ENCODE measurements around the gene IGFBP6.
"Not testable (repeated sequence)": the region's sequence is repeated elsewhere in the genome, so short reads cannot be mapped to it uniquely, and the experiment has no call there.

Gene IGFBP6

DNA sequence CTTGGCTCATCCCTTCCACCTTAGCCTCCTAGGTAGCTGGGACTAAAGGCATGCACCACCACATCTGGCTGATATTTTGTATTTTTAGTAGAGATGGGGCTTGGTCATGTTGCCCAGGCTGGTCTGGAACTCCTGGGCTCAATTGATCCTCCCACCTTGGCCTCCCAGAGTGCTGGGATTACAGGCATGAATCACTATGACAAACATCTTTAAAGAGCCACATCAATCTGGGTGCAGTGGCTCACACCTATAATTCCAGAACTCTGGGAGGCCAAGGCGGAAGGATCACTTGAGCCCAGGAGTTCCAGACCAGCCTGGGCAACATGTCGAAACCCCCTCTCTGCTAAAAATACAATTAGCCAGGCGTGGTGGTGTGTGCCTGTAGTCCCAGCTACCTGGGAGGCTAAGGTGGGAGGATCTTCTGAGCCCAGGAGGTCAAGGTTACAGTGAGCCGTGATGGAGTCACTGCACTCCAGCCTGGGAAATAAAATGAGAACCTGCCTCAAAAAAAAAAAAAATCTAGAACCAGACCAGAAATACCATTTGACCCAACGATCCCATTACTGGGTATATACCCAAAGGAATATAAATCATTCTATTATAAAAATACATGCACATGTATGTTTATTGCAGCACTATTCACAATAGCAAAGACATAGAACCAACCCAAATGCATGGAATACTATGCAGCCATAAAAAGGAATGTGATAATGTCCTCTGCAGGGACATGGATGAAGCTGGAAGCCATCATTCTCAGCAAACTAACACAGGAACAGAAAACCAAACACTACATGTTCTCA, 2.5 kb upstream of the IGFBP6 start:
- not testable (repeated sequence) for DNase-seq

DNA sequence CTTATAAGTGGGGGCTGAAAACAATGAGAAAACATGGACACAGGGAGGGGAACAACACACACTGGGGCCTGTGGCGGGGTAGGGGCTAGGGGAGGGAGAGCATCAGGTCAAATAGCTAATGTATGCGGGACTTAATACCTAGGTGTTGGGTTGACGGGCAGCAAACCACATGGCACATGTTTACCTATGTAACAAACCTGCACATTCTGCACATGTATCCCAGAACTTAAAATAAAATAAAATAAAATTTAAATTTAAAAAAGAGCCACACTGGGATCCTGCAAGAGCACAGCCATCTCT, 1.9 kb upstream of the IGFBP6 start:
- not testable (repeated sequence) for DNase-seq

DNA sequence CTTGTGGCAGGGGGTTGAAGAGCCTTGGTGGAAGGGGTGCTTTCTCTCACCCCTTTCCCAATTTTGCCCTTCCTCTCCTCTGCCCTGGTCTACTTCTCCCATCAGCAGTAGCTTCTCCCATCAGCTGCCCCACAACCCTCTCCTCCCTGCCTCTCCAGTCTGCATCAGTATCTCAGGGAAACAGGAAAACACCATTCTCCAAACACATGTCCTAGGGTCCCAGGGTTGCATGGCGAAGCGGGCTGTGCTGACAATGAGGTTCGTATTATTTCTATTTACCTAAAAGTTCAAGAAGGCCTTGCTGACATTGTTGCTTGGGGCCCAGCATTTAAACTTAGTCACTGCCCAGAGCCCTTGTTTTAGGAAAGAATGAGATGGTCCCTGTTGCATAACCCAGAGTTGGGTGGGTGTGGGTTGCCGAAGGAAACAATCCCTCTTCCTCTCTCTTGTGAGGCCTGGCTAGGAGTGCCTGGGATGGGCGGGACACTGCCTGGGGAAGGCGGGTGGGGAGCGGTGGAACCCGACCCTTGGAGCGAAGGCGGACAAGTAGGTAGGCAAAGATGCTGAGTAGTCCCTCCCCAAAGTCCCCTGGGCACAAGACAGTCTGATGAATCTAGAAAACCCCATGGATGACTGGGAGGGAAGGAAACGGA, 1.3 kb upstream of the IGFBP6 start:
- no peak for DNase-seq

DNA sequence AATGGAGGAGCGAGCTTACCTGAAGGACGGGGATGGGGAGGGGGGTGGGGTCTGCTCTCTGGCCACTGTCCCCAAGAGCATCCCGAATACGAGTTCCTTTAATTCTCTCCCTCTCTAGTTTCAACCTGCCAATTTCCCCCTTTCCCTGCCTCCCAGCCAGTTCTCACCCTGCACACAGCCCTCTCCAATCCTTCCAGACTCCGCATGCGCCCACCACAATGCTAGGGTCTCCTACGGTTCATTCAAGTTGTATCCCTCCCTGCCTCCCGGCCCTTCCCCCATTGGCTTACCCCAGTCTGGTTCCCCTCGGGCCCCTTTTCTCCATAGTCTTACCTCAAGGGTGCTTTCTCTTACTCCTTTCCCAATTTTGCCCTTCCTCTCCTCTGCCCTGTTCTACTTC, 708 bp upstream of the IGFBP6 start:
- DNase-seq, result no peak

DNA sequence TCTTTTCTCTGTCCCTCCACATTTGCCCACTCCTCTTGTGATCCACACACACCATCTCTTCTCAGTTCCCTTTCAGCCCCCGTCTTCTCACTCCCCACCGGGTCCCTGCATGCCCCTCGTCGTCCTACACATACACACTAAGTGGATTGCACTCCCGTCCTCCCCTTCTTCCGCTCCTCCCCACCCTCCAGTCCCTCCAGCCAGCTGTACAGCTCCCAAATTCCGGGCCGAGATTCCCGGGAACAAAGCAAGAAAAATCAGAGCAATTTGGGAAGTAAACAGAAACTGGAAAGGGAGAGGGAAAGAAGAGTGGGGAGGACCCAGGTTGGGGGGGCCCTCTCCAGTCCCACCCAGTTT, 282 bp upstream of the IGFBP6 start:
- peak in 5 of 58 donors; percentile 11 to 33 (median 20) for DNase-seq

DNA sequence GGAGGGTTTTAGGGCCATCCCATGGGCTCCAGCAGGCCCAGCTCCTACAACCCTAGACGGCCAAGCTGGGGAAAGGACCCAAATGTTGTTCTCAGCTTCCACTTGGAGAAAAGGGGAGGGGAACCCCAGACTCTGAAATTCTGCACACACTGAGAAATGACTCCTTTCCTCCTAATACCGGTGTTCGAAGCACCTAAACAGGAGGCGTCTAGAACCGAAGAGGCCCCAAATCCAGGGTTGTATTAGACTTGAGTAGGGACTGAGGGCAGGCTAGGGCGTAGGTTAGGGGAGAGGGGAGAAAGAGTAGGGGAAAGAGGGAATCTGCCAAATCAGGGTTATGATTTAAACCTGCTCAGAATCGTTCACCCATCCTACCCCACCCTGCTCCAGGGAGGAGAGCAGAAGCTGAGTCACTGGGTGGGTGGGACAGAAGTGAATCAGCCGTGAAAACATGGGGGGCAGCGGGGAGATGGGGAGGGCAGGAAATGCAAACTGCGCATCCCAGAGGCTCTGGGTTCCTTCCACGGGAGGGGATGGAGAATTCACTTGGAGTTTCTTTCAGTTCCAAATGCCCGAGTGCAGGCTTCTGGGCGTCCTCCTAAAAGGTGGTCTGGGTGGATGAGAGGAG, 1.0 kb downstream of the IGFBP6 start:
- peak in 25 of 58 donors; percentile 8 to 61 (median 31) for DNase-seq

DNA sequence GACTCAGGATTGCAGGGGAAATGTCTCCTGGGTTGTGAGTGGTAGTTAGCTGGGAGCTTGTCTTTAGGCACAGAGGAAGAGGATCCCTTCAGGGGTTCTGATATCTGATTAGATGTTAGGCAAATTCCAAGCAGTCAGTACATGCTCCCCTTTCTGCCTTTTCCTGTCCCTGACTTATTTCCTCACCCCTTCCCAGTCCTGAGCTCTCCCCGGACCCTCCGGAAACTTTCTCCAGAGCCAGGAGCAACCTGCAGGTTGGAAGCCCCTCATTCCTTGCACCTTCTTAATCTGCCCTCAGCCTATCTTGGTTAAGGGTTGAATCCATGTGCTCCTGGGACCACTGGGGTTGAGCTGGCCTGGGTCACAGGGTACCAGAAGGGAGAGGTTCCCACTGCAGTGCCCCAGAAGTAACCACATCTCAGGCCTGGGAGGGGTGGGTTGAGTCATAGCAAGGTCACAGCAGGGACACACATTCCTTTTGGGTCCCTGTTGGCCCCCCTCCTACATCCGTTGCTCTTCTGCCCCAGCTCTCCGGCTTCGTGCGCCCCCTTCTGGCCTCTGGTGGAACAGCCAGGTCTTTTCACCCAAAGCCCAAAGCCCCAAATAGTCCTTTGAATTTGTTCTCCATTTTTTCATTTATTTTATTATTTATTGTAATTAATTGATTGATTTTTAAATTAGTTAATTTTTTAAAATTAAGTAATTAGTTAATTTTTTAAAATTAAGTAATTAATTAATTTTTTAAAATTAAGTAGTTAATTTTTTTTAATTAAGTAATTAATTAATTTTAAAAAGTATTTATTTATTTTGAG, 1.8 kb downstream of the IGFBP6 start:
- peak in 54 of 58 donors; percentile 10 to 88 (median 52) for DNase-seq

DNA sequence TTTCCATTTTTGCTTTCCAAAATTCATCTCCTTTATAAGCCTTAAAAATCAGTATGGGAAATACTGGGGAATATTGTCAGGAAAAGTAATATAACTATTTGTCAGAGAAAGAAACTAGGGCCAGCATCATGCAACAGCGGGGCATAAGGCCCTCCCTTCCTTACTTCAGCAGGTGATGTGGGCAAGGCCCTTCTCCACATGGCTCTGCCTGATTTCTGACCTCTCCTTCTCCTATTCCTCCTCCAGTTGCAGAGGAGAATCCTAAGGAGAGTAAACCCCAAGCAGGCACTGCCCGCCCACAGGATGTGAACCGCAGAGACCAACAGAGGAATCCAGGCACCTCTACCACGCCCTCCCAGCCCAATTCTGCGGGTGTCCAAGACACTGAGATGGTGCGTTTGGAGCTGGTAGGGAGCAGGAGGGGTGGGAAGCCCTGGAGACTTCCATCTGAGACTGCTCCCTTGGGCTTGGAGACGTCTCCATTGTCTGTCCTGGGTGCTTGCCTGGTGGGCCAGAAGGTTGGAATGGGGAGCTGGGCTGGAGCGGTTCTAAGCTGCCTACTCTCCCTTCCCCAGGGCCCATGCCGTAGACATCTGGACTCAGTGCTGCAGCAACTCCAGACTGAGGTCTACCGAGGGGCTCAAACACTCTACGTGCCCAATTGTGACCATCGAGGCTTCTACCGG, 3.1 kb downstream of the IGFBP6 start:
- DNase-seq, result no peak

DNA sequence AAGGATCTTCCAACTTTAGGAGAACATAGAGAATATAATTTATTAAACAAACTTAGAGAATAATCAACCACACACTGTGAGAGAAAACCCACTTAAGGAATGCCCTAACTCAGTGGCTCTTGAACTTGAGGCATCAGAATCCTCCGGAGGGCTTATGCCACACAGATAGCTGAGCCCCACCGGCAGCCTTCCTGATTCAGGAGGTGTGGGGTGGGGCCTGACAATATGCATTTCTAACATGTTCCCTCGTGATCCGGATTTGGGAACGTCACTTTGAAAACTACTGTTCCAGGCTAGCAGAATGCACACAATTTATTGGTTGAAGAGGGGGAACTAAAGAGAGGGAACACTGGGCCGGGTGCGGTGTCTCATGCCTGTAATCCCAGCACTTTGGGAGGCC, 3.8 kb downstream of the IGFBP6 start:
- DNase-seq, result no peak

DNA sequence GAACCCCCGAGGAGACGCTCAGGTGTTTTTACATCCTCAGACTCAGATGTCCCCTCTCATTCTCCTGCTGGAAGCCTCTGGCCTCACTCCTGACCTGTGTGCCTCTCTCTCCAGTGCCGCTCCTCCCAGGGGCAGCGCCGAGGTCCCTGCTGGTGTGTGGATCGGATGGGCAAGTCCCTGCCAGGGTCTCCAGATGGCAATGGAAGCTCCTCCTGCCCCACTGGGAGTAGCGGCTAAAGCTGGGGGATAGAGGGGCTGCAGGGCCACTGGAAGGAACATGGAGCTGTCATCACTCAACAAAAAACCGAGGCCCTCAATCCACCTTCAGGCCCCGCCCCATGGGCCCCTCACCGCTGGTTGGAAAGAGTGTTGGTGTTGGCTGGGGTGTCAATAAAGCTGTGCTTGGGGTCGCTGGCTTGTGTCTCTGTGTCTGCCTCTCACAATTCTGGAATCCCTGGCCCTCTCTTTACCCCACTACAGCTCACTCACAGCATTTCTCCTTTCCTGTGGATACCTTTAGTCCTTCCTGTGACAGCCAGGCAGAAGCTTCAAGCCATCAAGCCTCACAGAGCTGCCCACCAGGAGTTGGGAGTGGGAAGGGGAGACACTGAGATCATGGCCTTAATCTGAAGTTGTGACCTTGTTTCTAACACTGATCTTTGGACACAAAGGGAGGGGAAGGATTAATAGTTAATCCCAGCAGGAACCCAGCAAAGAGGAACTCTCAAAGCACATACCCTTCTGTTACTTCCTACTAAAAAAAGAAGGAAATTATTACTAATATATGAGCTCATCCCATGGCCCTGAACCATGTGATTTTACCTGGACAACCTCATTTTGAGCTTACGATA, 4.7 kb downstream of the IGFBP6 start:
- DNase-seq, result no peak

DNA sequence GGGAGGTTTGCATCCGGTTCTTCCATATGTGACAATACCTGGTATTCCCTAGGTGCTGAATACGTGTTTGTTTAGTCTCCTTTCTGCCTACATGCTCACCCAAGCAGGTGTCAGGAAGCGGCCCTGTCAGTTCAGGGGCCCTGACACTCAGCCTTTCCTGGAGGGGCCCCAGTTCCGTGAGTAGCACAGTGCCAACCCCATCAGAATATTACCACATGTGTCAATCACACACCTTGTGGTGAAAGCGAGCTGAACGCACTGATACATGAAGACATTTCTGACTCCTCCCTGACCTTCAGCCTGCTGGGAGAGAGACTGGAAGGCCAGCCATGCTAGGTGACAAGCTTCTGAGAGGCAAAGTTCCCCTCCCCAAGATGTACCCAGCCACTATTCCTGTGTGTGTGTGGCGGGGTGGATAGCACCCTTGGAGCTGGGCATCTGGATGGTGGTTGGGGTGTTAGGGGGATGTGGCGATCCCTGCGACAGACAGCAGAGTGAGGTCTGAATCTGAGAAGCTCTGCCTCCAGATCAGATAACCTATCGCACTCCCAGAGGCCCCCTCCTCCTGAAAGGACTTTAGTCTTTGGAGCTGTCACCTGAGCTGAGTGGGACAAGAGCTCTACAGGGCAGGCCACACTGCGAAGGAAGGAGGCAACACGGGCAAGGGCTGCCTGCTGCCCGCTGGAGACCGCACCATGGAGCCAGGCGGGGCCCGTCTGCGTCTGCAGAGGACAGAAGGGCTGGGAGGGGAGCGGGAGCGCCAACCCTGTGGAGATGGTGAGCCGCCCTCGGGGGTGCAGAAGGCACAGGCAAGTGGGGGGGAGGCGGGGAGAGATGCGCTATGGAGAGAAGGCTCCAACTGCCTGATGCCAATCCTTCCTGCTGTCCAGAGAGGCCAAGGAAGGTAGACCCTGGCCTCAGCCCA, 5.7 kb downstream of the IGFBP6 start, which contains the start of gene SOAT2:
TSS of gene SOAT2 (plus strand) at position 604 of the 925 bp plus-strand sequence. CDS start at position 696, 92 bp downstream.
- DNase-seq, result no peak

DNA sequence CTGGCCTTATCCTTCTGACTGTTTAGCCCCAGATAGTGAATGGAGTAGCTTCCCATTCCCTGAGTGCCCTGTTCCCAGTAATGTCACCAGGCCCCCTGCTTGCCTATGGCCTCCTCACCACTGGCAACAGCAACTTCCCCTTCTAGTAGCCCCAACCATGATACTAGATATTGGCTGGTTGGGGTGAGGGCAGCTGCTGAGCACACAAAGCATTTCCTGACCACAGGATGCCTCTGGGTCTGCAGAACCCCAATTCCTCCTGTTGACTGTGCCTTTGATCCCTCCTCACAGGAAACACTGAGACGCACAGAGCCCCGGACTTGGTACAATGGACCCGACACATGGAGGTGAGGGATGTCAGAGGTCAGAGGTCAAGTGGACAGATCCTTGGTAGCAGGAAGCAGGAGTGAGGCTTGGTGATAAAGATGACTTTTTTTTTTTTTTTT, 6.4 kb downstream of the IGFBP6 start:
- DNase-seq, result no peak

DNA sequence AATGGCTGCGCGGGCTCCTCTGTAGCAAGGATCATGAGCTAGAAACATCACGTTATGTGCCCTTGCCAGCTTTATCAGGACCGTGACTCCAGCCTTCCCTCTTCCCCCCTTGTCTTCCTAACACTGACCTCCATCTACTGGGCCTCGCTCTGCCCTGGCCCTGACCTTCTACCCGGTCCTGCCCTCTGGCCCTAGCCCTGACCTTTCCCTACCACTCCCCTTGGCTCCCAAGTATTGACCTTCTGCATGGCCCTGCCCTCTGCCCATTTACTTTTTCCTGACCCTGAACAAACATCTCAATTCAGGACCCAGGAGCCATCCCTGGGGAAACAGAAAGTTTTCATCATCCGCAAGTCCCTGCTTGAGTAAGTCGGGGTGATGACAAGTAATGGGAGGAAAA, 7.8 kb downstream of the IGFBP6 start:
- DNase-seq, result no peak

DNA sequence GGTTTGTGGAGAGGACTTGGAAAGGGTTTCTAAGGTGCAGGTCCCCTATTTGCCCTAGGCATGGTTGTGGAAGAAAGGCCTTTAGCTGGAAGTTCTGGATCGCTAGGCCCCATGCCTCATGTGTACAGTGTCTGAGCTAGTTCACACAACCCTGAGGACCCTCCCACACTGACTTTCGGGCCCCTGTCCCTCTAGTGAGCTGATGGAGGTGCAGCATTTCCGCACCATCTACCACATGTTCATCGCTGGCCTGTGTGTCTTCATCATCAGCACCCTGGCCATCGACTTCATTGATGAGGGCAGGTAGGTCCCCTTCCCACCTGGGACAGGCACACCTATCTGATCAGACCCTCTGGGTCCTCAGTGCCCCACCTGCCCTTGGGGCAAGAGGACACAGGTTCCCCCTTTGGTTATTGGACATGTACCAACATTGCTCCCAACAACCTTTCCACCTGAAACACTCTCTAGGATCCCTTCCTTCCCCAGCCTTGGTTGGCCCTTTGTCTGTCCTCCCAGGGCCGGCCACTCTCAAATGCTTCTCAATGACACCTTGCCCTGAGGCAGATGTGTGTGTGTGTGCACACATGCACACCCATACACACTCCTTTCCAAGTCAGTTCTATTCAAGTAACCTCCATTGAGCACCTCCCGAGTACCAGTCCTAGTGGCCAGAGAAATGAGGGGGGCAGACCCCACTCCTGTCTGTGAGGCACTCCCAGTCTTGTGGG, 8.4 kb downstream of the IGFBP6 start:
- DNase-seq, result no peak

DNA sequence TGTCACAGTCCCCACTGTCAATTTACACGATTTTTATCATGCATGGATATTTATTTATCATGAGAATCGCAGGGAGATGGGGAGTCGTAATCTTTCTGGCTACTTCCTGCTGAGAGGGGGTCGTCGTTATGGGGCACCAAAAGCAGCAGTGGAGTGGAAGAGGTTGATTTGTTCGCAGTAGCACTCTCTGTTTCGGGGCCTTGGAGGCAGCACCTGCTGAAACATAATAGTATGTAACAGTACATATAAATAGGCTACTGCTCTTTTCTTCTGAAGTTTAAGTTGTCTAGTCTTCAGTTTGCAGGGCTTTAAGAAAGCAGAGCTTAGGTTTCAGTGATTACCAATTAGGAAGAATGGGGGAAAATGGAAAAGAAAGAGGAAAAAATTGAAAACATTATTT, 9.7 kb downstream of the IGFBP6 start:
- DNase-seq, result no peak

DNA sequence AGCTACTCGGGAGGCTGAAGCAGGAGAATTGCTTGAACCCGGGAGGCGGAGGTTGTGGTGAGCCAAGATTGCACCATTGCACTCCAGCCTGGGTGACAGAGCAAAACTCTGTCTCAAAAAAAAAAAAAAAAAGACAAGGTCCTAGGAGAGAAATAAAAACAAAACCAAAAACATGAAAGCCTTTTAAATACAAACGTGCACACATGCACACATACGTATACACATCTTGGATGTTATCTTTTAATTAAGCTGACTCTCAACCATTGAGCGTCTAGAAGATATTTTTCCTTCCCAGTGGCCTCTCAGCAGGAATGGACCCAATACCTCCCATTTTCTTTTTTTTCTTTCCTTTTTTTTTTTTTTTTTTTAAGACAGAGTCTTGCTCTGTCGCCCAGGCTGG, 15.0 kb downstream of the IGFBP6 start:
- DNase-seq, result not testable (repeated sequence)

DNA sequence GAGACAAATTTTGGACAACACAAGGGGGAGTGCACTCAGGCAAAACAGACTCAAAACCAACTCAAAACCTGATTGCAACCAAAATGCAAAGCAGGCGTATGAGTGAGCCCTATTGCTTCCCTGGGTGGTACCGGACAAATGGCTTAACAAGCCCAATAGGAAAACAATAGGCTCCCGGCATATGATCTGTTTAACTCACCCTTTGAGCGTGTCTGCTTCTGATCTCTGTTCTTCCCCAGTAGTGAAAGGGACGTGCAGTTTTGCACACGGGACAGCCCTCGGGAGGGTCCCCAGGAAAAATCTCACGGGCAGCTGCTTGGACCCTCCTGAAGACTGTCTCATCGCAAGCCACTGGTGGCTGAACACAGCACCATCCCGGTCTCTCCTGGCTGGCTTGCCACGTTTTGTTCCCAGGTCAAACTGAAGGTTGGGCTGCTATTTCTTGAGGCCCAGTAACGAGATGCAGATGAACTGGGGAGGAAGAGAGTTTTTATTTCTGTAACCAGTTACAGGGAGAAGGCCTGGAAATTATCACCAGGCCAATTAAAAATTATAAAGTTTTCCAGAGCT, 15.8 kb downstream of the IGFBP6 start:
- DNase-seq, result no peak

DNA sequence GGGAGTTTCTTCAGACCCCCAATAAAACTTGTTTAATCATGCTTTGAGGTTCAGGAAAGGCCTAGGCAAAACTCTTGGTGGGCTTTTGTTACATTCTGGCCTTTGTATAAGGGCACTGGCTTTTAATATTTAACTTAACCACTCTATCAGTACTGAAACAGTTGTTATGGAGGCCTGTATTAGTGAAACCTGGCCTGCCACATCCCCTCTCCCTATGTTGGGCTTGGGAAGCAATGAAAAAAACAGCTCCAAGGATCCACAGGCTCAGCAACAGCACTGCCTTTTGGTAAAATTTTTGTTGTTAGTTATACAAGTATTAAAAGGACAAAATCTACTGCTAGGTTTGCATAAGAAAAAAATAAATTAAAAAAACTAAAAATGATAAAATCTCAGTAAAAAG, 16.5 kb downstream of the IGFBP6 start:
- no peak for DNase-seq
